ENCODE data around the gene SUGCT.
"Not testable (repeated sequence)": the region's sequence is repeated elsewhere in the genome, so short reads cannot be mapped to it uniquely, and the experiment has no call there.

Gene SUGCT

DNA sequence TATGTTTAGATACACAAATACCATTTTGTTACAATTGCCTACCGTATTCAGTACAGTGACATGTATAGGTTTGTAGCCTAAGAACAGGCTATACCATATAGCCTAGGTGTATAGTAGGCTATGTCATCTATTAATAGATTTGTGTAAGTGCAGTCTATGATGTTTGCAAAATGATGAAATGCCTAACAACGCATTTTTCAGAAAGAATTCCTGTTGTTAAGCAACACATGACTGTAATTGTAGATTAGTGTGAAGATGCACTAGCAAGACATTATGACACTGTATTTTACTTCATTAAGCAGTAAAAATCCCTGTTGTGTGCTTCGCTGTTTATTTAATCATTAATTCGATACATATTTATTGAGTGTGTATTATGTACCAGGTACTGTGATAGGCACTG is 446.0 kb downstream of the SUGCT start:
- no peak for DNase-seq (ENCODE audit: low spot score)

DNA sequence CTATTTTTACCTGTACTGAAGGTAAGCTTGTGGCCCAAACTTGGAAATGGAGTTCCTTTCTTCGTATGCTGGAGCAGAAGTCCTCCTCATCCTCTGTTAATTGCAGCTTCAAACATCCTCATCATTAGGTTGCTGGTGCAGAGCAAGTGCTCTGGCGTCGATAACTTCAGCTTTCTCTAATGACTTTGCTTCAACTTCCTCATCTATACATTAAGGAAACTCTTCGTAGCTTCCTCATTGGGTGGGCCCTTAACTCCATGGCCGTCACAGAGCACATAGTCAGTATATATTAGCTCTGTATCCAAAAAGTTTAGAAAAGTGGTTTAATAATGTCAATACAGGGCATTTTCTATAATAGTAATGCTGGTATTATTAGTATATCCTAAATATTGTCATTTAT is 447.7 kb downstream of the SUGCT start:
- no peak for DNase-seq (ENCODE audit: low spot score)

DNA sequence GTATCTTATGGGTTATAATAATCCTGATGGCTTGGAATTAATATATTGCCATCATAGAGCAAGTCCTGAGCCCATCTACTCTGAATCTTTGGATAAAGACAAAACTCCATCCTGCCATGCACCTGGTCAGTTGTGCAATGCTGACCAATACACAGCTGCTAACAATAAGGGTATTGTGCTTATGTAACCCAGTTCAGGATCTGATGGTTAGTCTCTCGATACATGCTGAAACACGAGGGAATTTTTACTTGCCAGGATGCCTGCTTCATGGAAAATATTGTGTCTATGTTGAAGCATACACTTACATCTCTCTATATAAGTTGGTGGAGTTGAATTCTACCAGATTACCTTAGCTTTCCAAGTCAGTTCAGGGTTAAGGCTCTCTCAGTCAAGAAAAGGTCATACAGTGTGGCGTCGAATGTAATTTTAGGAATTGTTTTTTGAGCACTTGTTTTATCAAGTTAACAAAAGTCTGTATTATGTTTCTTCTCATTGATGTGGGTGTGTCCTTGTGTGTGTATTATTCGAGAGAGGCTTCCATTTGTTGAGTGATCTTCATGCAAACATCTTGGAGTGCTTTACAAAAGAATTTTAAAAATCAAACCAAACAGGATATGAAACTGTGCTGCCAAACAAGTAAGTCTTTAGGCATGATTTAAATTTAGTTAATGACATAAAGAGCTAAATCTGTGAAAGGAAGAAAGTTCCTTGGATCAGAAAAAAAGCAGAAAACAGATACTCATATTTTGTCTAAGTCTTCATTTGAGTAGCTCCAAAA is 449.1 kb downstream of the SUGCT start:
- DNase-seq (ENCODE audit: low spot score) = no peak

- no peak for DNase-seq (ENCODE audit: low spot score)
Measured at GRCh38 chr7:40584667-40585433, 450.0 kb downstream of the SUGCT start.

DNA sequence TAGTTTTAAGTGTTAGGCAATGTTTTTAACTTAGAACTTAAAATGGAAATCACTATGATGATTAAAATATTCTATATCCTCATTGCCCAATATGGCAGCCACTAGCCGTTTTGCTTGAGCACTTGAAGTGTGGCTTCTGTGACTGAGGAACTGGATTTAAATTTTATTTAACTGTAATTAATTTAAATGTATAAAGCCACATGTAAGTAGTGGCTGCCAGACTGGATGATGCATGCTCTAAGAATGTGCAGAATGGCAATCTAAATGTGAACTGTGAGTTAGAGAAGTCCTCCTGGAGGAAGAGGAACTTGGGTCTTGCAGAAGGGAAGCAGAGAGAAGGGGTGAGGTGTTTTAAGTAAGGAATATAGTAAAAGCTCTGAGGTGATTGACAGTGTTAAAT is 451.4 kb downstream of the SUGCT start:
- peak; percentile 70 for DNase-seq (ENCODE audit: low spot score)

GRCh38 chr7:40587419-40587818 is 452.6 kb downstream of the SUGCT start:
- no peak for DNase-seq (ENCODE audit: low spot score)

DNA sequence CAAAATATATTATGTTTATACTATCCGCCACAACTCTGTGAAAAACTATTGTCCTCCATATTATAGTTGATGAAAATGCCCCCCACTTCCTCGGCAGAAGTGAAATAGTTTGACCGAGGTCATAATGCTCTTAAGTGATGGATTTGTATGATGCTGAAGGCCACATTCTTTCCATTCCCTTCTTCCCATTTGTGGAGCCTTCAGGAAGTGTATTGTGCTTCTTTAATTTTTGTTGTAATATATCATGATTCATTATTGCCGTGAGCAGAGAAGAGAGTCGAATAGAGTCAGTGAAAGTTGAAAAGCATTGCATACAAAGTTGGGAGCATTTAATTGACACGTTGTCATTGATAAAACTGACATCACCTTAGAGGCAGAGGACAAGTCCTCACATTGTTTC is 460.3 kb downstream of the SUGCT start:
- DNase-seq (ENCODE audit: low spot score) = no peak

- DNase-seq (ENCODE audit: low spot score) = no peak
Measured at GRCh38 chr7:40595832-40596231, 461.0 kb downstream of the SUGCT start.

- DNase-seq (ENCODE audit: low spot score) = no peak
Measured at GRCh38 chr7:40597517-40597916, 462.7 kb downstream of the SUGCT start.

DNA sequence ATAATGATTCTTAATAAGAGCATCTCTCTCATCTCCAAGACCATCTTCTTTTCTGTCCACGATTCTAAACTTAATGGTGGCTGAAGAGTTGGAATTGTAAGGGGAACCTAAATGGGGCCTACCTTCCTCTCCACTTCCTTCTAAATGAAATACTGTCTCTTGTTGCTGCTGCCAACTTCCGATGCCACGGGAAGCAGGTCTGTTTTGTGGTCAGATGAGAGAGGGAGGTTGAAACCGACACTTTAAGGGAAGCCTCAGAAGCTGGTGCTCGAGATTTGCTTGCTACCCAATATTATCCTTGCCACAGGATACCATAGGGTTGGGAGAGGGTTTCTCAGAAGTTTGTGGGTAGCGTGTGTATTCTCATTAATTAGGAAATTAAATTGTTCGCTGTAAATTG is 464.1 kb downstream of the SUGCT start:
- DNase-seq (ENCODE audit: low spot score) = no peak

GRCh38 chr7:40599836-40600235 is 465.0 kb downstream of the SUGCT start:
- no peak for DNase-seq (ENCODE audit: low spot score)

GRCh38 chr7:40602351-40602750 is 467.5 kb downstream of the SUGCT start:
- not testable (repeated sequence) for DNase-seq (ENCODE audit: low spot score)

DNA sequence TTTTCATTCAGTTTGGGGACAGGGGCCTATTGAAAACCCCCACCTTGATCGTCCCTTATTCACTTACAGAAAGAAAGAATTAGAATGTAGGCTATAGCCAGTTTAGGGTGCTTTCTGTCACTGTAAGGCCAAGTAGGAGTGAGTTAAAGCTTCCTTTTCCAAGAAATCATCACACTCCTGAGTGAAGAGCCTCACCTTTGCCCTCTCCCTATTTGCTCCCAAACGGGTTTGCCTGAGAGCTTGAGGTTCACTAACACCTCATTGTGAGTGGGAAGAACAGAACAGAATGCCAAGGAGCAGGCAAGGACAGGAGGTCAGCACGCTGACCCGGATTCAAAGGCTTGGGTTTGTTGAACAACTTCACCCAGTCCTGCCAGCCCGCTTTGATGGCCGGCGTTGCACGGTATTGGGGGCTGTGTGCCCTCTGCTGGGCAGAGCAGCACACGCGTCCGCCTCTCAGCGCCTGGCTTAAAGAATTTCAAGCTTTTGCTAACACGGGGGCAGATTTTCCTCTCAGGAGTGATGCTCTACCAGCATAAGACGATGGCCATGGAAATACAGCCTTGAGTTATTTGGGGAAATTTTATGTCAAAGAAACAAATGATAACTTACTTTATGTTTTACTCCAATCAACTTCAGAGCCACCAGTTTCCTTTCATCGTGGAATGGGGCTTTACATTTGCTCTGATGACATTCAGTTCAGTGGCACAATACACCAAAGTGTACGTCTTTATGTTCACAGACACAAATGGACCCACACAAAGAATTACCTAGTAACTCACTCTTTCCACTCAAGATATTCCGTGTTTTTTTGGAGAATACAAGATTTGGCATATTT is 470.0 kb downstream of the SUGCT start:
- DNase-seq (ENCODE audit: low spot score) = peak; percentile 49

DNA sequence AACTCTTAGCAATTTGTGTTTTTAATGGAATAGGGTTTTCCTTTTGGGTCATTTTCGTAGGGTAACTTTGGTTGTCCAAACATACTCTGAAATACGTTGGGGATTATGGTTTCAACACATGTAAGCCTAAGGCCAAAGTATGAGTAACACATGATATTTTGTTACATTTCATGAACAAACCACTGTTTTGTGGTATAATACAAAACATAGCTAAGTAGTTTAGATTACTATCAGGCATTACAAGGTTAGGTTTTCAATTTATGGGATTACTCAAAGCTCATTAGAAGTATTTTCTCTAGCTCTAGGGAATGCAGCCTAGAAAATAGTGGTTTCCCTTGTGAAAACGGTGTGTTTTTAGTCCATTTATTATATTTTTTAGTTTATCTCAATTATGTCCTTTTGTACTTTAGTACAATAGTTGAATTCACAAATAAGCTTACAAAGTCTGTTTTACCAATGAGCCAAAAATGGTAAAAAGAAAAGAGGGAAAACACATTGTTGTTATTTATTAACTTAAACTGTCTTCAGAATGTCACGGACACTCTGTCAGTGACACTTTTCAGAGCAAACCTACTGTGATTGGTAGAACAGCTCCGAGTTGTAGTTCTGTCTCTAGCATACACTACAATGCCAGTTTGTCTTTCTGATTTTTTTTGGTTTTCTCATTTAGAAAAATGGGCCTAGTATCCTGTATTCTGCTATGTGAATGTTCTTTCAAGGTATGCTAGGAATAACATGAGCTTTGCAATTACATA is 473.7 kb downstream of the SUGCT start:
- no peak for DNase-seq (ENCODE audit: low spot score)

GRCh38 chr7:40610461-40610860 is 475.7 kb downstream of the SUGCT start:
- DNase-seq (ENCODE audit: low spot score) = no peak

GRCh38 chr7:40611095-40611871 is 476.5 kb downstream of the SUGCT start:
- peak; percentile 49 for DNase-seq (ENCODE audit: low spot score)

DNA sequence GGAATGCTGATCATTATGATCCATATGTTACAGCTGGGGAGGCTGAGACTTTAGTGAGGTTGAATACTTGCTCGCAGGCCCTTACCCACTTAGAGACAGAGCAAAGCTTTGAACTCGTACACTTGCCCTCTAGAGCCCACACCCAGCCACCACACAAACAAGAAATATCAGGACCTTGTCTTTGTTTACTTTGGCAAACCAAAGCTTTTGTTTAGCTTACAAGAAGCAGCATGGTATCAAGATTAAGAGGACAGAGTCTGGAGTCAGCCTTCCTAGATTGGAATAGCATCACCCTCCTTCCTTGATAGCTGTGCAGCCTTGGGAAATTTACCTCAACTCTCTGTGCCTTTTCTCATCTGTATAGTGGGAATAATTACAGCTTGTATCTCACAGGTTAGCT is 477.5 kb downstream of the SUGCT start:
- no peak for DNase-seq (ENCODE audit: low spot score)

DNA sequence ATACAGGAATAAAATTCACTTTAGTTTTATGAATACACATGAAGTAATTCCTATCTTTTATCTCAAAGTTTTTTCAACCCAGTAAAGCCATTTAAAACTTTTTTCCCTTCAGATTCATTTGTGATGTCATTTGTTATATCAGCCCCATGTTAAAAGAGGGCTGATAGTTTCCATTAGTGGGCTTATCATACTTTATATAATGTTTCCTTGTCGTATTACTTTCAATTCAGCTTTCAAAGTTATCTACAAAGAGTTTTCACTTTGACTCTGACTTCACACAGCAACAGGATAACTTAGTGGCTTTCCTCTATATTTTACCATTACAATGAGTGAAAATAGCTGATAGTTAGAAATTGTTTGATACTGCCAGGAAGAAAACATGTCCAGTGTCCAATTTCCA is 484.8 kb downstream of the SUGCT start:
- DNase-seq (ENCODE audit: low spot score) = no peak

DNA sequence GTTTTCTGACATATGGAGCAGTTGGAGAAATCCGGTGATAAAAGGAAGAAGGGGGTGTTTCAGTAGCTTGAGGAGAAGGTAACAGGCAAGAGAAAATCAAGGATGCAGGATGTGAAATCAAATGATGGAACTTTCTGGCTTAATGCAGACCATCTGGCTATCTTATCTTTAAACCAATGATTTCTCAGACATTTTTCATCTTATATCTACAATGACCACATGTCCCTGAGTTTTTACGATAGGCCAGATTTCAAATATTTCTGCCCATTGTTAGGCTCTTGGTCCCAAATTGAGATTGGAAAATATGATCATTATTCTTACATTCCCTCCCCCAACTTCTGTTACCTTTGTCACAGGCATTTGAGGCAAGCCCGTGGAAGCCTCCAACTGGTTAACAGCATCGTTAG is 486.8 kb downstream of the SUGCT start:
- no peak for DNase-seq (ENCODE audit: low spot score)

DNA sequence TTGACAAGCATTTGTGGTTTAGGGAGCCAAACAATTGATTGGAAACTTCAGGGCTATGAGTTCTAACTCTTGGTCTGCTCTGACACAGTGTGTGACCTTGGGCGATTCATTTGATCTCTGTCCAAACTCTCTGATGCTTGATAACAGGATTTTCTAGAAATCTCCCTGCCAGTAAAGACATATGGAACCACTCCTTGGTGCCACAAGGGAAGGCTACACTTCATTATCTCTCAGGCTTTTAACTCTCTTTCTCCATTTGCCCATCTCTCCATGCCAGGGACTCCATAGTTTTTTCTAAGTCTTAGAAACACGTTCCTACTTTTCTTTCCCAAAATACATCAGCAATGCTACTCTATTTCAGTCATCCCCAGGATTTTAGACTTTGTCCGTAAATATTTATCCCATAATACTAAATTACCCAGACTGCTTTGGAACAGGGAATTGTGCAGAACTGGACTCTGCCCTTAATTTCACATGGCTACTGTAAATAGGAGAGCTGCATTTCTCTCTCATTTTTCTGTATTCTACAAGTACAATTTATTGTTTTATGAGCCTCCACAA is 488.2 kb downstream of the SUGCT start:
- no peak for DNase-seq (ENCODE audit: low spot score)

- DNase-seq (ENCODE audit: low spot score) = no peak
Measured at GRCh38 chr7:40623863-40624262, 489.1 kb downstream of the SUGCT start.
